ENCODE measurements around the gene TMEM14A.

The TMEM14A gene

GRCh38 chr6:52635049-52635577 is 35.8 kb upstream of the TMEM14A start:
- no peak for DNase-seq
- Mint-ChIP-seq H3K4me3 (no peak overlapping the region), H3K36me3 (ENCODE audit: low read depth) (no peaks in the 10 kb centered on the region), H3K27me3 (ENCODE audit: low read depth, poor library complexity) (peaks cover under 1% of the 10 kb centered on the region), H3K4me1 (peaks cover 21% of the 10 kb centered on the region), H3K9me3 (no peaks in the 10 kb centered on the region), H3K27ac (peak overlapping the region; percentile 17)
- TF ChIP-seq, protein P1, sequence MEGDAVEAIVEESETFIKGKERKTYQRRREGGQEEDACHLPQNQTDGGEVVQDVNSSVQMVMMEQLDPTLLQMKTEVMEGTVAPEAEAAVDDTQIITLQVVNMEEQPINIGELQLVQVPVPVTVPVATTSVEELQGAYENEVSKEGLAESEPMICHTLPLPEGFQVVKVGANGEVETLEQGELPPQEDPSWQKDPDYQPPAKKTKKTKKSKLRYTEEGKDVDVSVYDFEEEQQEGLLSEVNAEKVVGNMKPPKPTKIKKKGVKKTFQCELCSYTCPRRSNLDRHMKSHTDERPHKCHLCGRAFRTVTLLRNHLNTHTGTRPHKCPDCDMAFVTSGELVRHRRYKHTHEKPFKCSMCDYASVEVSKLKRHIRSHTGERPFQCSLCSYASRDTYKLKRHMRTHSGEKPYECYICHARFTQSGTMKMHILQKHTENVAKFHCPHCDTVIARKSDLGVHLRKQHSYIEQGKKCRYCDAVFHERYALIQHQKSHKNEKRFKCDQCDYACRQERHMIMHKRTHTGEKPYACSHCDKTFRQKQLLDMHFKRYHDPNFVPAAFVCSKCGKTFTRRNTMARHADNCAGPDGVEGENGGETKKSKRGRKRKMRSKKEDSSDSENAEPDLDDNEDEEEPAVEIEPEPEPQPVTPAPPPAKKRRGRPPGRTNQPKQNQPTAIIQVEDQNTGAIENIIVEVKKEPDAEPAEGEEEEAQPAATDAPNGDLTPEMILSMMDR (IDR thresholded peaks at IDR 0.05), result no peak

GRCh38 chr6:52636830-52637229 is 34.1 kb upstream of the TMEM14A start:
- Mint-ChIP-seq H3K9me3 (no peaks in the 10 kb centered on the region), H3K4me3 (no peak overlapping the region), H3K4me1 (peaks cover 37% of the 10 kb centered on the region), H3K27ac (no peak overlapping the region), H3K36me3 (ENCODE audit: low read depth) (no peaks in the 10 kb centered on the region), H3K27me3 (ENCODE audit: low read depth, poor library complexity) (peaks cover 3% of the 10 kb centered on the region)
- DNase-seq, result no peak
- TF ChIP-seq, protein P1 (IDR thresholded peaks at IDR 0.05), result no peak

- no peaks in the 10 kb centered on the region for H3K36me3 Mint-ChIP-seq (ENCODE audit: low read depth)
- peaks cover 3% of the 10 kb centered on the region for H3K27me3 Mint-ChIP-seq (ENCODE audit: low read depth, poor library complexity)
- no peak for DNase-seq
- H3K27ac Mint-ChIP-seq, result no peak overlapping the region
- TF ChIP-seq, protein P1 (IDR thresholded peaks at IDR 0.05), result no peak
- H3K4me3 Mint-ChIP-seq, result no peak overlapping the region
- peaks cover 47% of the 10 kb centered on the region for H3K4me1 Mint-ChIP-seq
- no peaks in the 10 kb centered on the region for H3K9me3 Mint-ChIP-seq
Observed at GRCh38 chr6:52639493-52639892, 31.4 kb upstream of the TMEM14A start.

- Mint-ChIP-seq H3K27ac (peak overlapping the region; percentile 41), H3K9me3 (peaks cover 2% of the 10 kb centered on the region), H3K4me3 (no peak overlapping the region), H3K27me3 (ENCODE audit: low read depth, poor library complexity) (peaks cover 3% of the 10 kb centered on the region), H3K36me3 (ENCODE audit: low read depth) (no peaks in the 10 kb centered on the region), H3K4me1 (peaks cover 40% of the 10 kb centered on the region)
- TF ChIP-seq, protein P1 (IDR thresholded peaks at IDR 0.05), result no peak
- DNase-seq, result no peak
Observed at GRCh38 chr6:52640170-52640569, 30.7 kb upstream of the TMEM14A start.

- DNase-seq, result no peak
- H3K9me3 Mint-ChIP-seq, result peaks cover 5% of the 10 kb centered on the region
- H3K27ac Mint-ChIP-seq, result no peak overlapping the region
- H3K4me3 Mint-ChIP-seq, result no peak overlapping the region
- TF ChIP-seq, protein P1 (IDR thresholded peaks at IDR 0.05), result no peak
- H3K4me1 Mint-ChIP-seq, result peaks cover 36% of the 10 kb centered on the region
- H3K36me3 Mint-ChIP-seq (ENCODE audit: low read depth), result no peaks in the 10 kb centered on the region
- H3K27me3 Mint-ChIP-seq (ENCODE audit: low read depth, poor library complexity), result peaks cover 7% of the 10 kb centered on the region
Observed at GRCh38 chr6:52640916-52641315, 30.0 kb upstream of the TMEM14A start.

DNA sequence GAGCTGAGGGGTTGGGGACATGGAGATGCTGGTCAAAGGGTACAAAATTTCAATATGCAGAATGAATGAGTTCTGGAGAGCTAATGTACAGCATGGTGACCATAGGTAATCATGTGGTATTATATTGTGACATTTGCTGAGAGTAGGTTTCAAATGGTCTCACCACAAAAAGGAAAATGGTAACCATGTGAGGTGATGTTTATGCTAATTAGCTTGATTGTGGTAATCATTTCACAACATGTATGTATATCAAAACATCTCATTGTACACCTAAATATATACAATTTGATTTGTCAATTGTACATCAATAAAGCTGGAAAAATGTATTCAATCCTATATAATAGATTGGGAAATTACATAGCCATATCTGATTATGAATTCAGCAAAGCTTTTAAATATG is 29.5 kb upstream of the TMEM14A start:
- peaks cover 7% of the 10 kb centered on the region for H3K27me3 Mint-ChIP-seq (ENCODE audit: low read depth, poor library complexity)
- H3K4me3 Mint-ChIP-seq, result no peak overlapping the region
- no peak overlapping the region for H3K27ac Mint-ChIP-seq
- no peaks in the 10 kb centered on the region for H3K36me3 Mint-ChIP-seq (ENCODE audit: low read depth)
- TF ChIP-seq, protein P1 (IDR thresholded peaks at IDR 0.05), result no peak
- no peak for DNase-seq
- peaks cover 5% of the 10 kb centered on the region for H3K9me3 Mint-ChIP-seq
- peaks cover 36% of the 10 kb centered on the region for H3K4me1 Mint-ChIP-seq

Data from nephron progenitor cell (in vitro differentiated cells).